ENCODE results near the gene TMCO4.

- TF ChIP-seq, protein P1, sequence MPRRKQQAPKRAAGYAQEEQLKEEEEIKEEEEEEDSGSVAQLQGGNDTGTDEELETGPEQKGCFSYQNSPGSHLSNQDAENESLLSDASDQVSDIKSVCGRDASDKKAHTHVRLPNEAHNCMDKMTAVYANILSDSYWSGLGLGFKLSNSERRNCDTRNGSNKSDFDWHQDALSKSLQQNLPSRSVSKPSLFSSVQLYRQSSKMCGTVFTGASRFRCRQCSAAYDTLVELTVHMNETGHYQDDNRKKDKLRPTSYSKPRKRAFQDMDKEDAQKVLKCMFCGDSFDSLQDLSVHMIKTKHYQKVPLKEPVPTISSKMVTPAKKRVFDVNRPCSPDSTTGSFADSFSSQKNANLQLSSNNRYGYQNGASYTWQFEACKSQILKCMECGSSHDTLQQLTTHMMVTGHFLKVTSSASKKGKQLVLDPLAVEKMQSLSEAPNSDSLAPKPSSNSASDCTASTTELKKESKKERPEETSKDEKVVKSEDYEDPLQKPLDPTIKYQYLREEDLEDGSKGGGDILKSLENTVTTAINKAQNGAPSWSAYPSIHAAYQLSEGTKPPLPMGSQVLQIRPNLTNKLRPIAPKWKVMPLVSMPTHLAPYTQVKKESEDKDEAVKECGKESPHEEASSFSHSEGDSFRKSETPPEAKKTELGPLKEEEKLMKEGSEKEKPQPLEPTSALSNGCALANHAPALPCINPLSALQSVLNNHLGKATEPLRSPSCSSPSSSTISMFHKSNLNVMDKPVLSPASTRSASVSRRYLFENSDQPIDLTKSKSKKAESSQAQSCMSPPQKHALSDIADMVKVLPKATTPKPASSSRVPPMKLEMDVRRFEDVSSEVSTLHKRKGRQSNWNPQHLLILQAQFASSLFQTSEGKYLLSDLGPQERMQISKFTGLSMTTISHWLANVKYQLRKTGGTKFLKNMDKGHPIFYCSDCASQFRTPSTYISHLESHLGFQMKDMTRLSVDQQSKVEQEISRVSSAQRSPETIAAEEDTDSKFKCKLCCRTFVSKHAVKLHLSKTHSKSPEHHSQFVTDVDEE (CRISPR knock-in tag; IDR thresholded peaks at IDR 0.05) = no peak
- no peak for TF ChIP-seq PPARA (CRISPR knock-in tag; IDR thresholded peaks at IDR 0.05; ENCODE audit: borderline replicate concordance)
- no peak for TF ChIP-seq ARNTL (CRISPR knock-in tag; IDR thresholded peaks at IDR 0.05; ENCODE audit: borderline replicate concordance, low read depth)
- TF ChIP-seq BACH2 (CRISPR knock-in tag; IDR thresholded peaks at IDR 0.05; ENCODE audit: borderline replicate concordance) = no peak
- TF ChIP-seq PATZ1 (CRISPR knock-in tag; IDR thresholded peaks at IDR 0.05; ENCODE audit: borderline replicate concordance) = no peak
- no peak for TF ChIP-seq RARB (CRISPR knock-in tag; IDR thresholded peaks at IDR 0.05)
- TF ChIP-seq ZC3H10 (CRISPR knock-in tag; IDR thresholded peaks at IDR 0.05) = no peak
- TF ChIP-seq ZNF70 (CRISPR knock-in tag; IDR thresholded peaks at IDR 0.05) = no peak
- TF ChIP-seq ISL1 (CRISPR knock-in tag; IDR thresholded peaks at IDR 0.05) = no peak
- no peak for TF ChIP-seq GLIS3 (CRISPR knock-in tag; IDR thresholded peaks at IDR 0.05)
- no peak for TF ChIP-seq CSDC2 (CRISPR knock-in tag; IDR thresholded peaks at IDR 0.05)
- TF ChIP-seq, protein P2, sequence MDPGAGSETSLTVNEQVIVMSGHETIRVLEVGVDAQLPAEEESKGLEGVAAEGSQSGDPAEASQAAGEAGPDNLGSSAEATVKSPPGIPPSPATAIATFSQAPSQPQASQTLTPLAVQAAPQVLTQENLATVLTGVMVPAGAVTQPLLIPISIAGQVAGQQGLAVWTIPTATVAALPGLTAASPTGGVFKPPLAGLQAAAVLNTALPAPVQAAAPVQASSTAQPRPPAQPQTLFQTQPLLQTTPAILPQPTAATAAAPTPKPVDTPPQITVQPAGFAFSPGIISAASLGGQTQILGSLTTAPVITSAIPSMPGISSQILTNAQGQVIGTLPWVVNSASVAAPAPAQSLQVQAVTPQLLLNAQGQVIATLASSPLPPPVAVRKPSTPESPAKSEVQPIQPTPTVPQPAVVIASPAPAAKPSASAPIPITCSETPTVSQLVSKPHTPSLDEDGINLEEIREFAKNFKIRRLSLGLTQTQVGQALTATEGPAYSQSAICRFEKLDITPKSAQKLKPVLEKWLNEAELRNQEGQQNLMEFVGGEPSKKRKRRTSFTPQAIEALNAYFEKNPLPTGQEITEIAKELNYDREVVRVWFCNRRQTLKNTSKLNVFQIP (CRISPR knock-in tag; IDR thresholded peaks at IDR 0.05; ENCODE audit: borderline replicate concordance, low read depth) = no peak
- no peak for TF ChIP-seq CREB5 (CRISPR knock-in tag; IDR thresholded peaks at IDR 0.05; ENCODE audit: low read depth)
- no peak for TF ChIP-seq ZFP3 (CRISPR knock-in tag; IDR thresholded peaks at IDR 0.05)
Measured at GRCh38 chr1:19708567-19709110, 91.1 kb downstream of the TMCO4 start.
